Activated CD4-positive, alpha-beta T cell treated with anti-CD3 and anti-CD28 coated beads, Interleukin-2, amount 50 U/mL, for 48 hours (primary cell): ENCODE measurements around the gene GANC.
"Not testable (repeated sequence)": the region's sequence is repeated elsewhere in the genome, so short reads cannot be mapped to it uniquely, and the experiment has no call there.

Experiments used
- DNase-seq, 2 experiments: peaks; one replicate each; pipeline ENCODE4 v3.0.0-alpha.2; 2020

The GANC gene

DNA sequence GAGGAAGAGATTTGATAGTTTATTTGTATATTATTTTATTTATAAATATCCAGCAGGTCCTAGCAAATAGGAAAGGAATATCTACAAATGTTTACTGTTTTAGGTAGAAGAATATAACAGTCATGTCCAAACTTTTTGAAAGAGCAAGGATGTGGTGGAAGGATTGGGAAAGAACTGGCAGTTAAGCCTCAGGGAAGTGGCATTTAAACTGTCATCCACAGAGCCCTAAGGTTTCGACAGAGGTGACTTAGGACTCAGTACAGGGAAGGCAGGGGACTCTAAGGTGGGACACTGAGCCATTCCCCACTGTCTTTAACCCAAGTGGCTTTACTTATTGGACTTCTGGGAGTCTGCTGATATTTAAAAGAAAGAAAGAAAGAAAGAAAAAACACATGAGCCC, 12.0 kb downstream of the GANC start:
- no peak for DNase-seq

DNA sequence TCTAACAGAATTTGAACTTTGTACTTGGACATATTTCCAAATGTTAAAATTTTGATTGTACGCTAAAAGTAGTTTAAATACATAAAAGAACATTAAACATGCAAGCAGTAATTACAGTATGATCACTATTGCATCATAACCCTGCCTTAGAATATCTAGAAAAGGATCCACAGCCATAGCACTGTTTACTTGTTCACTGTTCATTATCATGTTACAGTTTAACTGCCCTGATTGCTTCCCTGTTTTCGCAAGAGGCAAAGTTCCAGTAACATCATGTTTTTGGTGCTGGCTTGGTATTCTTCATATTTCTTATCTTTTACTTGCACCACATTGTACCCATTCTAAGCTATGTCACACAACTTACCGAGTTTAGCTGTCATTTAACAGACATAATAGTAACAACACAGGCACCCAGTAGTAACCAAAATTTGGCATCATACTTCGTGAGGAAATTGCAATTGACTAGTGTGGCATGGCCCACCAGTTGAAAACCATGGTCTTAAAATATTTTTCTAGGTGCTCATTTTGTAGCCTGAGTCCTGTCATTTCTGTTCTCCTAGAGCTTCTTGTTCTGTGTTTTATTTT, 13.5 kb downstream of the GANC start:
- DNase-seq: no peak

DNA sequence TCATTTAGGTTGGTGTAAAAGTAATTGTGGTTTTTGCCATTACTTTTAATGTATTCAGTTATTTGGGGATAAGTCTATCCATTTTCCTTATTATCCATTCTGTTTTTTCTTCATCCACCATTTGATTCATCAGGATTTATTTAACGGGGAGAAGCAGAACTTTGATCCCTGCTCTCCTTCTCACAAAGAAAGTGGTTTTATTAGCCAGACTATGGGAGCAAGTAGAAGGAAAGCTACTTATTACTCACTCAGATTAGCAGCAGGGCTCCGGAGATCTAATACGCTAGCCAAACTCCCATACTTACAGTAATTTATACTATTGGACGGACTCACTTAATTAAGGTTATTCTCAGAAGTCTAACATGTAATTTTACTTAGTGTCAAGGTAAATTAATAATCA, 14.9 kb downstream of the GANC start:
- no peak for DNase-seq

DNA sequence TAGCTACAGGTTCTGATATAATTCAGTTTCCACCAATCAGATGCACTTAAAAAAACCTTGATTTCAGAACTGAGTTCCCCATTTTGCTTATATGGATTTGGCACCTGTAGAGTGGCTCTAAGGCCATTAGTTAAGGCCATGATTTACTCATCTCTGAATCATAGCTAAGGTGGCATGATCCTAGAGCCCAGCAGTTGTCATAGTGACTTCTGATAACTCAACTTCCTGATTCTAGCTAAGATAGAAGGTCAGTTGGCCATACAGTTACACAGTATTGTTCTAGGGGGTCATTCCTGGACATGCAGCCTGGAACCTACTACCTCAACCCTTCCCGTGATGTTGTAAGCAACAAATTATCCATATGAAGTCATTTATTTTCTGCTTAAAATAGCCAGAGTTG, 16.2 kb downstream of the GANC start:
- DNase-seq: no peak

DNA sequence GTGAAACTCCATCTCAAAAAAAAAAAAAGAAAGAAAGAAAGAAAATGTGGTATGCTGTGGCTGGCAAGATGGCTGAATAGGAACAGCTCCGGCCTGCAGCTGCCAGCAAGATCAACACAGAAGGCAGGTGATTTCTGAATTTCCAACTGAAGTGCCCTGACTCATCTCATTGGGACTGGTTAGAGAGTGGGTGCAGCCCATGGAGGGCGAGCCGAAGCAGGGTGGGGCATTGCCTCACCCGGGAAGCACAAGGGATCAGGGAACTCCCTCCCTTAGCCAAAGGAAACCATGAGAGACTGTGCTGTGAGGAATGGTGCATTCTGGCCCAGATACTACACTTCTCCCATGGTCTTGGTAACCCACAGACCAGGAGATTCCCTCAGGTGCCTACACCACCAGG, 28.0 kb downstream of the GANC start:
- not testable (repeated sequence) for DNase-seq

DNA sequence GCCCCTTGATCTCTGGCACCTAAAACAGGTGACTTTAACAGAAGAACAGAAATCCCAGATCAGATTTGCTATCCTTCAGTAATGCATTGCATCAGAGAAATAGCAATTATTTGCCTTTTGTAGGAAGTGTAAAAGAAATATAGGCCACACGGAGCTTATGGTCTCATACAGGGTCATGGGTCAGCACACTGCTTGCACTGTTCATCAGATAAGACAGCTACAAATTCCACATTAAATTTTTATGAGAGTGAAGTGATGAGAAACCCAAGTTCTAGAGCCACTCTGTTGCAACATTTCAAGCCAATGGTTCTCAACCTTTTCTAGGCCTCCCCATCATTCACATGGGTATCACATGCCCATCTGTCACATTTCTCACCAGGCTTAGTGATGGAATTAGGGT, 33.7 kb downstream of the GANC start:
- DNase-seq: no peak

DNA sequence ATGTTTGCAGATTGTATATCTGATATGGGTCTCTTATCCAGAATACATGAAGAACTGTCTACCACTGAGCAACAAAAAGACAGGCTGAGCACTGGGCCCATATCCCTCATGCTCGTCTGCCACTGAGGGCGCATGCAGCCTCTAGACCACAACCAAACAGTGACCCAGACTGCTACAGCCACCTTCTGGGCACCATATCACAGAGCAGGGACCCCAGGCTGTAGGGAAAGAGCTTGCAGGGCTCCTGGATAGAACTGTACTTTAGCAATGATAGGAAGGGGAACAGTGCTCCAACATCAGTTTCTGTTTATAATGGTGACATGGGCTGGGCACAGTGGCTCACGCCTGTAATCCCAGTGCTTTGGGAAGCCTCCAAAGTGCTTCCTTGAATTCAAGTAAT, 40.5 kb downstream of the GANC start:
- no peak for DNase-seq

DNA sequence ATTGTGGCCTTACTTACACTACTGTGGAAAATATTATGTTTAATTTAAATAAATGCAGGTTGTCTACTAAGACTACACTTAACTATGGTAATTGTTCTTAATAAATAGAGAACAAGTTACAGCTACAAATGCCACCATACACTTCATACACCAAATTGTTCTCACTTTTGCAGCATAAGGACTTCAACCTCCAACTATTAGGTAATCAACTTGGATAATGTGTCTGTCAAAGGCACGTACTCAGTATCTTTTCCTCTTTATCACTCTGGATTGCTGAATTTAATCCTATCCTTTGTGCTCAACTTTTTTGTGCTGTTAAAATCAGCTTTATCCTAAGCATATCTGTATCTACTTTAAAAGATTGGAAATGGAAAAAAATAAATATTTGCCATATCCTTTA, 41.8 kb downstream of the GANC start:
- DNase-seq: no peak

DNA sequence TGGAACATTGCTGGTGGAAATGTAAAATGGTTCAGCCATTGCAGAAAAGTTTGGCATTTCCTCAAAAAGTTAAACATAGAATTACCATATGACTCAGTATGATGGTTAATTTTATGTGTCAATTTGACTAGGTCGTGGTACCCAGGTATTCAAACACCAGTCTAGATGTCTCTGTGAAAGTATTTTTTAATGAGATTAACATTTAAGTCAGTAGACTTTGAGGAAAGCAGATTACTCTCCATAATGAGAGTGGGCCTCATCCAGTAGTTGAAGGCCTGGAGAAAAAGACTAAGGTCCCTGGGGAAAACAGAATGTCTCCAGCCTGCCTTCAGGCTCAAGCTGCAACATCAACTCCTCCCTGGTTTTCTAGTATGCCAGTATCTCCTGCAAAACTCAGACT, 42.5 kb downstream of the GANC start:
- DNase-seq: no peak

DNA sequence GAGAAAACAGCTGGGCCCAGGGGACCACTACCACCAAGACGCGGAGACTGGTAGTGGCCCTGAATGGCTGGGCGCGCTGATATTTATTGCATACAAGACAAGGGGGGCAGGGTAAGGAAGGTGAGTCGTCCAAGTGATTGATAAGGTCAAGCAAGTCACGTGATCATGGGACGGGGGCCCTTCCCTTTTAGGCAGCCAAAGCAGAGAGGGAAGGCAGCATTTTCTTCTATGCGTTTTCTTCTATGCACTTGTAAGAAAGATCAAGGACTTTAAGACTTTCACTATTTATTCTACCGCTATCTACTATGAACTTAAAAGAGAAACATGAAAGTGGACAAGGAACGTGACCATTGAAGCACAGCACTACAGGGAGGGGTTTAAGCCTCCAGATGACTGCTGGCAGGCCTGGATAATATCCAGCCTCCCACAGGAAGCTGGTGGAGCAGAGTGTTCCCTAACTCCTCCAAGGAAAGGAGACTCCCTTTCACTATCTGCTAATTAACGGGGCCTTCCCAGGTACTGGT, 43.3 kb downstream of the GANC start:
- not testable (repeated sequence) for DNase-seq

DNA sequence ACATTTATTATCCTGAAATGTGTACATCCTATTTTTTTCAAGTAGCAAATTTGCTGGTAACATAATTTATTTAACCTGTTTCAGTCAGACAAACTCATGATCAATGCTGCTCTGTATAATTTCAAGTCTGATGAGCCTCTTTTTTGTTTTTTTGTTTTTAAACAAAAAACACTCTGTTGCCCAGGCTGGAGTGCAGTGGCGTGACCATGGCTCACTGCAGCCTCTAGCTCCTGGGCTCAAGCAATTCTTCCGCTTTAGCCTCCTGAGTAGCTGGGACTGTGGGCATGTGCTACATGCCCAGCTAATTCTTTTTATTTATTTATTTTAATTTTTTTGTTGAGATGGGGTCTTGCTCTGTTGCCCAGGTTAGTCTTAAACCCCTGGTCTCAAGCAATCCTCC, 46.2 kb downstream of the GANC start:
- DNase-seq: no peak

DNA sequence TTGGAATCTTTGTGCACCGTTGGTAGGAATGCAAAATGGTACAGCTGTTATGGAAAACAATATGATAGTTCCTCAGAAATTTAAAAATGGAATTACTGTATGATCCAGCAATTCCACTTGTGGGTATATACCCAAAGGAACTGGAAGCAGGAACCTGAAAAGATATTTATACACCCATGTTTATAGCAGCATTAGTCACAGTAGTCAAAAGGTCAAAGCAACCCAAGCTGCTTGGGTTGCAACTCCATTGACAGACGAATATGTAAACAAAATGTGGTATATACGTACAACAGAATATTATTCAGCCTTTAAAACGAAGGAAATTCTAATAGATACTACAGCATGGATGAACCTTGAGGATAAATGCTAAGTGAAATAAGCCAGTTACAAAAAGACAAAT, 51.3 kb downstream of the GANC start:
- DNase-seq: no peak

DNA sequence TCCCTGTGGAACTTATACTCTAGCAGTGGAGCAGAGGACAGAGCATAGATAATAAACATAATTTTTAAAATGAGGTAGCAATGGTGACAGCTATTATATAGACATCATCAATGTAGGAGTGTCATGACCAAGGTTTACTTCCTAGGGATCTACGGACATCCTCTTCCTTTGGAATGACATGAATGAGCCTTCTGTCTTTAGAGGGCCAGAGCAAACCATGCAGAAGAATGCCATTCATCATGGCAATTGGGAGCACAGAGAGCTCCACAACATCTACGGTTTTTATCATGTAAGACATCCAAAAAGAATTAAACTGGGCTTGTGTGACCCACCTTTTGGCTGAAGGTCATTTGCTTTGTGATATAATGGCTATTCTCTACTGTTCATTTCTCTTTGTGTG, 56.2 kb downstream of the GANC start:
- no peak for DNase-seq

DNA sequence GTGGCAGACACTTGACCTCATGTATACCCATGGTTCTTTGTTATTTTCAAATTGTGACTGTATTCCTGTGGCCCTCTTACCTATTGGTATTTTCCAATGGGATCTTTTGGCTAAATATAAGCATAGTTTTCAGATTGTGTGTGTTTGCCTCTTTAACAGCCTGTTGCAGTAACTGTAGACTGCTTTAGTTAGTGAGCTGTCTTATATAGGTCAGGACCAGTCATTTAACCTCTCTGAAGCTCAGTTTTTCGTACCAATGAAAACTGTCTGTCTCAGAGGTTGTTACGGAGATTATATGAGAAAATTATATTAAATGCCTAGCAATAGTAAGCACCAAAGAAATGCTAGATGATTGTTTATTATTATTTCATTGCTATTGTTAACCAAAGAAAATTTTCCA, 57.0 kb downstream of the GANC start:
- no peak for DNase-seq

DNA sequence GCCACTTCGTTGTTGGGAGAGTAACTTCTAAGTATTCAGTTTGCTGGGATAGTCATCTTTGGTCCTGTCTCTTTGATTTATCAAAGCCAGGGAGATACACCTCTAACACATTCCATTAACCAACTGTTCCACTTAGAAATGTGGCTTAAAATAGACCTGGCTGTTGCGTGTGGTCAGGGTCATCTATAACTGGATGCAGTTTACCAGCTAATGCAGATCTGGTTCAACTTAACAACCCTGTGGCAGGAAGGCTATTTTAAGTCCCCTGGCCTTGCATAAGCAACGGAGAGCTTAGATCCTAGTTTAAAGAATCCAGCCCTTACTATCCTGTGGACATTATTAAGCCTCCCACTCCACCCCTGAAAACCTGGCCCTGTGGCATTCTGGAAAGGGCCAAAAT, 58.2 kb downstream of the GANC start:
- DNase-seq: no peak

DNA sequence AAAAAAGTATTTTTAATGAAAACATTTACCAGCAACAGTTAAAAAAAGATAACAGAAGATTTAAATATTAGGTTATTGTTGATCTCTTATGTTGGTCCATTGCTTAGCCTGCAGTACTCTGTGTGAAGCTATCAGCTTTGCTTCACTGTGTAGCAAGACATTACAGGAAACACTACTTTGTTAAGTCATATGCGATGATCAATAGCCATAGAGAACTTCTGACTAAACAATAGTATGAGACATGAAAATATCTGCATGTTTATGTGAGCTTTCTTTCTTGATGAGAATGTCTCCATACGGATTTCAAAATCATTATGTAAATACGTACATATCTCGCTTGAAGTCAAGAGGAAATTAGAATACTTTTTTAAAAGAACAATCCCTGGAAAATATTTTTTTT, 59.3 kb downstream of the GANC start:
- no peak for DNase-seq

DNA sequence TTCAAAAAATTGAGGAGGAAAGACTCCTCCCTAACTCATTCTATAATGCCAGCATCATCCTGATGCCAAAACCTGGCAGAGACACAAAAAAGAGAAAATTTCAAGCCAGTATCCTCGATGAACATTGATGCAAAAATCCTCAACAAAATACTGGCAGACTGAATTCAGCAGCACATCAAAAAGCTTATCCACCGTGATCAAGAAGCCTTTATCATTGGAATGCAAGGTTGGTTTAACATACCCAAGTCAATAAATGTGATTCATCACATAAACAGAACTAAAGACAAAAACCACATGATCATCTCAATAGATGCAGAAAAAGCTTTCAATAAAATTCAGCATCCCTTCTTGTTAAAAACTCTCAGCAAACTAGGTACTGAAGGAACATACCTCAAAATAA, 62.1 kb downstream of the GANC start:
- no peak for DNase-seq

DNA sequence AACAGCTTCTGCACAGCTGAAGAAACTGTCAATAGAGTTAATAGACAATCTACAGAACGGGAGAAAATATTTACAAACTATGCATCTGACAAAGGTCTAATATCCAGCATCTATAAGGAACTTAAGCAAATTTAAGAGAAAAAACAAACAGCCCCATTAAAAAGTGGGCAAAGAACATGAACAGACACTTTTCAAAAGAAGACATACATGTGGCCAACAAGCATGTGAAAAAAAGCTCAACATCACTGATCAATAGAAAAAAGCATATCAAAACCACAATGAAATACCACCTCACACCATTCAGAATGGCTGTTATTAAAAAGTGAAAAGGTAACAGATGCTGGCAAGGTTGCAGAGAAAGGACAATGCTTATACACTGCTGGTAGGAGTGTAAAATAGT, 63.6 kb downstream of the GANC start:
- DNase-seq: not testable (repeated sequence)

DNA sequence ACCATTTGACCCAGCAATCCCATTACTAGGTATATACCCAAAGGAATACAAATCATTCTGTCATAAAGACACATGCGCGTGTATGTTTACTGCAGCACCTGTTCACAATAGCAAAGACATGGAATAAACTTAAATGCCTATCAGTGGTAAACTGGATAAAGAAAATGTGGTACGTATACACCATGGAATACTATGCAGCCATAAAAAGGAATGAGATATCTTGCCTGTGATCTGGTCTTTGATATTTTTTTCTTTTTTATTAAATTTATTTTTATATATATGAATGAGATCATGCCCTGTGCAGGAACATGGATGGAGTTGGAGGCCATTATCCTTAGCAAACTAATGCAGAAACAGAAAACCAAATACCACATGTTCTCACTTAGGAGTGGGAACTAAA, 64.1 kb downstream of the GANC start:
- DNase-seq: not testable (repeated sequence)

DNA sequence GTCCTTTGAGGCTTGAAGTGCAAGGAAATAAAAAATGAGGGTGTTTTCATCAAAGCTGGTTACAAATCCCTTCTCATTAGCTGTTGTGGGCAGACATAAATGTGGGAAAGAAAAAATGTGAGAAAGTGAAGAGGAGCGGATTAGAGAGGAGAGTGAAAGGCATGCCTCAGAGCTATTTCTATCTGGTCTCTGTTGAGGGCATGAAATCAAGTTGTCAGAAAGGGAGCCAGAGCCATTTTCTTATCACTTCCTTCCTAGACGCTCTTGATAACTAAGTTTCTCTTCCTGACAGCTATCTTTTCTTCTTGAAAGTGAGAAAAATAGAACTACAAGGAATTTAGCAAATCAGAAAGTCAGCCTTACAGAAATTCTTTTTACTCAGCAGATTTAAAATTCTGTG, 65.5 kb downstream of the GANC start:
- no peak for DNase-seq

DNA sequence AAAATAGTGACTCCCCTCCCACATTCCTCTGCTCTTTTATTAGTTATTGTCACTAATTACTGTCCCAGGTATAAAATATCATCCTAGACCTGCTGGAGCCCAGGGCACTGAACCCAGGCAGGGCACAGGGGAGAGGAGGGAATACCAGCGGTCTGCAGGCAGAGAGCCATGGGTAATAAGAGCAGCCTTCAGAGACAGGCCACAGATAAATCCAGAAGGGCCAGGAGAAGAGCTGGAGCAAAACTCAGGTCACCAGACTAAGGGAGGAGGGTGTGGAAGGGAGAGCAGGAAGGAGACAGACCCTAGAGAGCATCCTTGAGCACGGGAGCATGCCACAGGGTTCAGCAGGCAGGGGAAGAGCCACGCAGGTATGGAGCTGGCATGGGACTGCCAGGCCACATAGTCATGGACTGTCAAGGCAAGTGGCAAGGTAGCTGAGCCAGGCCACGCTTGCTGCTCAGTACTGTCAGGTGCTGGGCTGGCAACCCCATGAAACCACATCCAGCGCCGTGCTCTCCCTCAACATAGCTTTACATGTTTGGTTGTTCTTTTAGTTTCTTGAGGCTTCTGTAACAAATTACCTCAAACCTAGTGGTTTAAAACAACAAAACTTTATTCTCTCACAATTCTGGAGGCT, 70.7 kb downstream of the GANC start:
- no peak for DNase-seq

DNA sequence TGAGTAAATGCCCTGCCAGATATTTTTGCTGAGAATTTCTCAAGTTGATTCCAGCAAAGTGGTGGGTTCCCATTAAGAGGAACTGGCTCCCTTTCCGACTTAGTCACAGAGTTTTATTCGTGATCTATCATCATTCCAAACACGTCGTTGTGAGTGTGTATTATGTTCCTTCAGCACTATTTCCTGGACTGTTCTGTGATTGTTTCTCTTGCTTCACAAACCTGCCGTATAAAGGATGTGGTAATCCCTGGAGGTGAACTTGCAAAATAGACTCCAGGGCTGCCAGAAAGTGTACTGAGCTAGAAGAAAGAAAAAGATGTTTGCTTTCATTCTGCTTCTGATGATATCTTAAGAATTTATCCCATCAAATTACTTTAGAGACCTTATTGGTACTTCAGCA, 71.8 kb downstream of the GANC start:
- DNase-seq: no peak

DNA sequence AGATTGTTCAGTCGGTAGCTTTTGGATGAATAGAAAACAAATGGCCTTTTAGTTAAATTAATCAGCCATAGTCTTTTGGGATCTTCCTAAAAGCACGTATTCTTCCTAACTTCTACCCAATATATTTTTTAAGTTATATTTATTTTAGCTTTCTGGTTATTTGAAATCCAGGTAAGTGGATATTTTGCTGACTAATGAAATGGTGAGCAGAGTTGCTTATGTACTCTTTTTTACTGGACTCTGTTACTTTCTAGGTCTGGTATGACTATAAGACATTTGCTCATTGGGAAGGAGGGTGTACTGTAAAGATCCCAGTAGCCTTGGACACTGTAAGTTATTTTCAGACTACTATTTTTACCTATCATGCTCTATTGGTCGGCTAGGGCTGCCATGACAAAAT, 72.5 kb downstream of the GANC start:
- DNase-seq: no peak

DNA sequence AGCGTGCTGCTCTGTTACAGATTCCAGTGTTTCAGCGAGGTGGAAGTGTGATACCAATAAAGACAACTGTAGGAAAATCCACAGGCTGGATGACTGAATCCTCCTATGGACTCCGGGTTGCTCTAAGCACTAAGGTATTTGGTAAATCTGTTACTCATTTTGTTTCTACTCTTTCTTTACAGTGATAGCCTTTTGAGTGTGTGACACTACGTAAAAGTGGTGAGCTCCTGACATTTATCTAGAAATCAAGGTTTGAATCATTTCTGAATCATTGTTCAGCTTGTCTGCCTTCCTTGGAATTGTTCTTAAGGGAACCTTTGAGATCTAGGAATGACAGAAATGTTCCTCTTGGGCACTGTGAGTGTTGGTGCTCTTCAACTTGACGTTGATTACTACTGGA, 75.1 kb downstream of the GANC start:
- no peak for DNase-seq

DNA sequence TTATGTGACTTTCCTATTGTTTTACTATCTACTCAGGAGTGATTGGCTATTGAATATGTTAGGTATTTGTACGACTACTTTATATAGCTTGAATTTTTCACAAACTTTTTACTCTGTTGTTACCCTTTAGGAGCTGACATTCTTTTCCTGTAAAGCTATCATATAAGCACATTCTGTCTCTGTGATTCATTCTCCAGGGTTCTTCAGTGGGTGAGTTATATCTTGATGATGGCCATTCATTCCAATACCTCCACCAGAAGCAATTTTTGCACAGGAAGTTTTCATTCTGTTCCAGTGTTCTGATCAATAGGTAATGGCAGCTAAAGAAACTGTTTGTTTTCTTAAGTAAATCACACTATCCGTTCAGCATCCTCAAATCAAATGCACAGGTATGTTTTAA, 76.2 kb downstream of the GANC start:
- DNase-seq: no peak
